HepG2 (cell line): ENCODE results near the gene DSCAM. TPM values are rescaled to one million over a fixed set of nuclear protein-coding genes. Genes with fewer than 3 reads are reported as not detected.

Experiments
- ATAC-seq: fragments of 200-7000 bp; cut with Tn5 transposase; 3 replicates; pipeline ENCODE4 v1.9.1; 2020; ENCODE audit warnings: mild to moderate bottlenecking, moderate library complexity
- BruUV-seq: library from RNA; stranded (reverse); fragments of 400-500 nt; replicated peaks from 2 replicates; lab custom pipeline; 2021; lab: Mats Ljungman, UMichigan
- CTCF ChIA-PET: fragments of 300-600 bp; formaldehyde crosslinking; extraction: SDS; loops from one replicate; lab custom pipeline; 2021; ENCODE audit warnings: low total read pairs, inconsistent platforms, low intra/inter-chr PET ratio; lab: Yijun Ruan, JAX
- POLR2A ChIA-PET: fragments of 350-600 bp; sonication (Branson Sonifier 250); formaldehyde crosslinking; loops from one replicate; lab custom pipeline; 2020; ENCODE audit warnings: antibody characterized with exemption, inconsistent platforms; lab: Yijun Ruan, JAX
- DNase-seq: peaks from one replicate; pipeline ENCODE4 v3.0.0-alpha.2; 2015; ENCODE audit warnings: low spot score
- FAIRE-seq: peaks from 3 replicates; lab custom pipeline; 2011; peaks lifted over from hg19 to GRCh38; lab: Jason Lieb, UNC
- H2AFZ ChIP-seq: one replicate; pipeline ENCODE4 v1.6.1; 2011; ENCODE audit warnings: low read length, inconsistent platforms
- H3K27ac ChIP-seq: fragments of 300-600 bp; 3 replicates; pipeline ENCODE4 v1.8.0; 2011; ENCODE audit warnings: mixed run types, mild to moderate bottlenecking, mixed read lengths, low read length, inconsistent platforms; ENCODE audit not compliant: insufficient read depth; ENCODE audit errors: extremely low read length
- H3K27me3 ChIP-seq, 2 experiments: fragments of 200-600 bp in 1 of 2; 2 replicates in 1 of 2; 3 replicates in 1 of 2; pipeline versions ENCODE4 v1.6.0 to v1.8.0; 2011; ENCODE audit warnings: low read length in 2 of 2, mild to moderate bottlenecking in 2 of 2, moderate library complexity in 2 of 2, inconsistent platforms in 1 of 2; ENCODE audit not compliant: insufficient read depth in 2 of 2, control insufficient read depth in 1 of 2
- H3K36me3 ChIP-seq, 2 experiments: fragments of 200-600 bp in 1 of 2; replicated peaks in 1 of 2; 2 replicates in 1 of 2; 3 replicates in 1 of 2; pipeline versions ENCODE4 v1.5.1 to v1.8.0; 2011; ENCODE audit warnings: low read length in 2 of 2, inconsistent platforms in 1 of 2; ENCODE audit not compliant: insufficient read depth in 2 of 2, control insufficient read depth in 1 of 2
- H3K4me1 ChIP-seq: 2 replicates; pipeline ENCODE4 v1.5.1; 2012; ENCODE audit warnings: low read length, inconsistent platforms; ENCODE audit not compliant: insufficient read depth
- H3K4me2 ChIP-seq: 2 replicates; pipeline ENCODE4 v1.6.0; 2011; ENCODE audit warnings: low read depth, low read length, inconsistent platforms
- H3K4me3 ChIP-seq, 3 experiments: fragments of 200-600 bp in 1 of 3; sonication (generic), shearing (Covaris generic) in 1 of 3; replicated peaks in 1 of 3; 2 replicates each; pipeline ENCODE4 v1.5.1; 2011 to 2016; ENCODE audit warnings: low read length in 3 of 3, inconsistent platforms in 2 of 3, low read depth in 2 of 3, mild to moderate bottlenecking in 2 of 3, control low read depth in 1 of 3, mixed read lengths in 1 of 3; ENCODE audit not compliant: insufficient read depth in 1 of 3
- H3K79me2 ChIP-seq: one replicate; pipeline ENCODE4 v1.6.1; 2011; ENCODE audit warnings: low read length, inconsistent platforms; ENCODE audit not compliant: insufficient read depth
- H3K9ac ChIP-seq: 2 replicates; pipeline ENCODE4 v1.6.0; 2011; ENCODE audit warnings: mild to moderate bottlenecking, low read depth, low read length, inconsistent platforms; ENCODE audit not compliant: insufficient read depth
- H3K9me3 ChIP-seq: 2 replicates; pipeline ENCODE4 v1.5.1; 2012; ENCODE audit warnings: mild to moderate bottlenecking, low read length
- H4K20me1 ChIP-seq: 2 replicates; pipeline ENCODE4 v1.6.0; 2011; ENCODE audit warnings: inconsistent platforms, mild to moderate bottlenecking, low read length, moderate library complexity; ENCODE audit not compliant: insufficient read depth
- ATF5 ChIP-seq: sonication (generic); formaldehyde crosslinking; IDR thresholded peaks from 2 replicates; pipeline ENCODE4 v1.4.0; 2020; ENCODE audit warnings: mild to moderate bottlenecking, low read depth, missing genetic modification reagents
- ATF7 ChIP-seq, 2 experiments: fragments of 450-650 bp in 1 of 2; sonication (generic) in 1 of 2; formaldehyde crosslinking in 1 of 2; IDR thresholded peaks; 2 replicates each; pipeline versions ENCODE4 v1.4.0 to v1.6.1; 2016 to 2020; ENCODE audit warnings: antibody characterized with exemption in 1 of 2, mild to moderate bottlenecking in 1 of 2, missing genetic modification reagents in 1 of 2
- GTF2F1 ChIP-seq: fragments of 150-350 bp; IDR thresholded peaks from 2 replicates; pipeline ENCODE4 v1.6.1; 2014; ENCODE audit warnings: low read length
- HOXA5 ChIP-seq: sonication (generic); formaldehyde crosslinking; IDR thresholded peaks from 2 replicates; pipeline ENCODE4 v1.4.0; 2020; ENCODE audit warnings: missing genetic modification reagents
- JUND ChIP-seq: sonication (generic); formaldehyde crosslinking; IDR thresholded peaks from 2 replicates; pipeline ENCODE4 v1.8.0; 2022; ENCODE audit warnings: mild to moderate bottlenecking, missing genetic modification reagents
- NFKBIZ ChIP-seq: IDR thresholded peaks from 2 replicates; pipeline ENCODE4 v1.6.1; 2018; ENCODE audit warnings: missing genetic modification reagents, missing compliant biosample characterization
- NR2F6 ChIP-seq, 2 experiments: IDR thresholded peaks; 2 replicates each; pipeline ENCODE4 v1.6.1; 2016; ENCODE audit warnings: antibody characterized with exemption in 1 of 2, mild to moderate bottlenecking in 1 of 2
- PCBP1 ChIP-seq: fragments of 200-400 bp; formaldehyde crosslinking; IDR thresholded peaks from 2 replicates; pipeline ENCODE4 v1.6.1; 2017; ENCODE audit warnings: mild to moderate bottlenecking, low read depth, low read length, borderline replicate concordance
- RFXAP ChIP-seq: sonication (generic); formaldehyde crosslinking; IDR thresholded peaks from 2 replicates; pipeline ENCODE4 v1.4.0; 2020; ENCODE audit warnings: missing genetic modification reagents, borderline replicate concordance
- ZFY ChIP-seq: sonication (generic); formaldehyde crosslinking; IDR thresholded peaks from 2 replicates; pipeline ENCODE4 v1.4.0; 2020; ENCODE audit warnings: missing genetic modification reagents
- ZNF276 ChIP-seq: sonication (generic); formaldehyde crosslinking; IDR thresholded peaks from 2 replicates; pipeline ENCODE4 v1.4.0; 2020; ENCODE audit warnings: mild to moderate bottlenecking, low read depth, missing genetic modification reagents
- ZNF549 ChIP-seq: sonication (generic); formaldehyde crosslinking; IDR thresholded peaks from 2 replicates; pipeline ENCODE4 v1.5.0; 2020; ENCODE audit warnings: missing genetic modification reagents
- ZNF766 ChIP-seq: sonication (generic); formaldehyde crosslinking; IDR thresholded peaks from 2 replicates; pipeline ENCODE4 v1.5.0; 2020; ENCODE audit warnings: missing genetic modification reagents, borderline replicate concordance
- WGBS: methylation state at CpG from one replicate; pipeline ENCODE4 v1.1.6; 2017; ENCODE audit warnings: low lambda C conversion rate; 5-methylcytosine and 5-hydroxymethylcytosine counted together
- in situ Hi-C: cut with HindIII; loops from 2 replicates; pipeline ENCODE4 v1.10.0; 2017; ENCODE audit warnings: low pct_unique_long_range_greater_than_20kb; ENCODE audit not compliant: extremely low pct_ligation_motif_present
- intact Hi-C: fragments of 100-400 bp; cut with micrococcal nuclease; formaldehyde crosslinking; loops from one replicate; pipeline ENCODE4 v1.10.0; 2022; ENCODE audit not compliant: unreplicated experiment
- polyA plus RNA-seq, 8 experiments: library from polyadenylated mRNA; depleted of rRNA in 3 of 8; stranded (reverse) in 7 of 8; unstranded in 1 of 8; fragments of >200 nt; fragmentation: Illumina TruSeq in 4 of 8; extraction: Trizol in 4 of 8; gene quantifications; 2 replicates each; pipeline versions ENCODE4 v1.2.1 to v1.2.3, GENCODE V29; 2011 to 2016; ENCODE audit warnings: low read depth in 4 of 8, missing spikeins in 1 of 8, mixed read lengths in 1 of 8; ENCODE audit not compliant: insufficient read depth in 1 of 8
- total RNA-seq, 5 experiments: library from RNA; depleted of rRNA; stranded (reverse); fragments of >200 nt; fragmentation: Illumina TruSeq; extraction: Trizol; gene quantifications; 2 replicates each; pipeline ENCODE4 v1.2.3, GENCODE V29; 2016; ENCODE audit warnings: low read depth in 1 of 5
- TF ChIP-seq, protein P1 (sequence below): sonication (generic); IDR thresholded peaks from 2 replicates; pipeline ENCODE4 v1.6.1; 2016; ENCODE audit warnings: low read depth, borderline replicate concordance
- TF ChIP-seq, protein P2 (sequence below): sonication (generic); formaldehyde crosslinking; IDR thresholded peaks from 2 replicates; pipeline ENCODE4 v1.4.0; 2020; ENCODE audit warnings: mild to moderate bottlenecking, missing genetic modification reagents

Gene DSCAM
- total and polyA plus RNA-seq, 2 of the 13 experiments (the other 11 are each of a cell fraction or from before 2014, with no cell fraction given) = not detected

- TF ChIP-seq NFKBIZ (CRISPR knock-in tag) (no peak), ZNF549 (CRISPR knock-in tag) (no peak)
- TF ChIP-seq, all 625 proteins: peak for 0
Observed at GRCh38 chr21:40553781-40554180, 293.2 kb downstream of the DSCAM start (continued).

DNA sequence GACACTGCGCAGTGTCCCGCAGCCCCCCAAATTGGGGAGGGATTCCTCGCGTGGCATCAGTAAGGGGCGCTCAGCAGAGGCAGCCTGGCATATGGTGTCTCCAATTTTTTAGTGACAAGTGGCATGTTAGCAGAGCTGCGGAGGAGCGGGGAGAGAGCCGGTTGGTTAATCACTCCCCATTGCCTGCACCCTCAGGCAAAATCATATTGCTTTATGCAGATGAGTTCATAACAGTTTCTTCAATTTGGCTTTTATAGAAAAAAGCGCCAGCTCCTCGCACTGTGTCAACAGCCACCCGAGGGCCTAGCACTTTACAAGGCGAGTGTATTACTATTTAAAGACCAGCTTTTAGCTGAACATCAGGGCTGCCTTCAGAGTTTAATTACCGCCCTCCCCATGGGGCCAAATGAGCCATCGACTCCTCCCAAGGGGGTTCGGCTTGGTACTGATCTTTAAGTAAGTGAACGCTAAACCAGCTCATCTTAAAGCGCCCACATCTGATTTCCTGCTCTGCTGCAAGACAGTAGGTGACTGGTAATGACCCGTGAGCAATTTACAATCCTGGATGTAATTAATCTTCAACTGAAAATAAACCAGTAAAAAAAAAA lies 298.9 kb downstream of the DSCAM start:
- ATAC-seq (no peak), FAIRE-seq (no peak), DNase-seq (no peak)
- Histone ChIP-seq H3K36me3 (no peaks in the 10 kb centered on the region), H2AFZ (no peak overlapping the region), H3K27ac (no peak overlapping the region), H4K20me1 (no peaks in the 10 kb centered on the region), H3K4me1 (no peaks in the 10 kb centered on the region), H3K27me3 (no peaks in the 10 kb centered on the region), H3K4me2 (no peak overlapping the region), H3K79me2 (no peaks in the 10 kb centered on the region), H3K4me3 (no peak overlapping the region), H3K9me3 (peaks cover 97% of the 10 kb centered on the region), H3K9ac (no peak overlapping the region)
- ChIA-PET POLR2A (no interaction called here), CTCF (no interaction called here)
- WGBS = 60% methylated on average over 16 of the region's 18 CpGs
- in situ Hi-C loops = no loop called here
- intact Hi-C loops = no loop called here
- BruUV-seq = no TSS peak
- TF ChIP-seq ATF7 (IDR thresholded peaks at IDR 0.05) (no peak), ATF7 (CRISPR knock-in tag; IDR thresholded peaks at IDR 0.05) (no peak), PCBP1 (no peak), ZNF766 (CRISPR knock-in tag) (no peak), ATF5 (CRISPR knock-in tag) (no peak), HOXA5 (no peak), ZNF276 (no peak), ZFY (no peak), GTF2F1 (no peak), NR2F6 (IDR thresholded peaks at IDR 0.05) (no peak), NR2F6 (CRISPR knock-in tag; IDR thresholded peaks at IDR 0.05) (no peak), JUND (CRISPR knock-in tag) (no peak), RFXAP (CRISPR knock-in tag) (no peak)
- TF ChIP-seq, protein P1, sequence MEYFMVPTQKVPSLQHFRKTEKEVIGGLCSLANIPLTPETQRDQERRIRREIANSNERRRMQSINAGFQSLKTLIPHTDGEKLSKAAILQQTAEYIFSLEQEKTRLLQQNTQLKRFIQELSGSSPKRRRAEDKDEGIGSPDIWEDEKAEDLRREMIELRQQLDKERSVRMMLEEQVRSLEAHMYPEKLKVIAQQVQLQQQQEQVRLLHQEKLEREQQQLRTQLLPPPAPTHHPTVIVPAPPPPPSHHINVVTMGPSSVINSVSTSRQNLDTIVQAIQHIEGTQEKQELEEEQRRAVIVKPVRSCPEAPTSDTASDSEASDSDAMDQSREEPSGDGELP = no peak
- TF ChIP-seq, protein P2, sequence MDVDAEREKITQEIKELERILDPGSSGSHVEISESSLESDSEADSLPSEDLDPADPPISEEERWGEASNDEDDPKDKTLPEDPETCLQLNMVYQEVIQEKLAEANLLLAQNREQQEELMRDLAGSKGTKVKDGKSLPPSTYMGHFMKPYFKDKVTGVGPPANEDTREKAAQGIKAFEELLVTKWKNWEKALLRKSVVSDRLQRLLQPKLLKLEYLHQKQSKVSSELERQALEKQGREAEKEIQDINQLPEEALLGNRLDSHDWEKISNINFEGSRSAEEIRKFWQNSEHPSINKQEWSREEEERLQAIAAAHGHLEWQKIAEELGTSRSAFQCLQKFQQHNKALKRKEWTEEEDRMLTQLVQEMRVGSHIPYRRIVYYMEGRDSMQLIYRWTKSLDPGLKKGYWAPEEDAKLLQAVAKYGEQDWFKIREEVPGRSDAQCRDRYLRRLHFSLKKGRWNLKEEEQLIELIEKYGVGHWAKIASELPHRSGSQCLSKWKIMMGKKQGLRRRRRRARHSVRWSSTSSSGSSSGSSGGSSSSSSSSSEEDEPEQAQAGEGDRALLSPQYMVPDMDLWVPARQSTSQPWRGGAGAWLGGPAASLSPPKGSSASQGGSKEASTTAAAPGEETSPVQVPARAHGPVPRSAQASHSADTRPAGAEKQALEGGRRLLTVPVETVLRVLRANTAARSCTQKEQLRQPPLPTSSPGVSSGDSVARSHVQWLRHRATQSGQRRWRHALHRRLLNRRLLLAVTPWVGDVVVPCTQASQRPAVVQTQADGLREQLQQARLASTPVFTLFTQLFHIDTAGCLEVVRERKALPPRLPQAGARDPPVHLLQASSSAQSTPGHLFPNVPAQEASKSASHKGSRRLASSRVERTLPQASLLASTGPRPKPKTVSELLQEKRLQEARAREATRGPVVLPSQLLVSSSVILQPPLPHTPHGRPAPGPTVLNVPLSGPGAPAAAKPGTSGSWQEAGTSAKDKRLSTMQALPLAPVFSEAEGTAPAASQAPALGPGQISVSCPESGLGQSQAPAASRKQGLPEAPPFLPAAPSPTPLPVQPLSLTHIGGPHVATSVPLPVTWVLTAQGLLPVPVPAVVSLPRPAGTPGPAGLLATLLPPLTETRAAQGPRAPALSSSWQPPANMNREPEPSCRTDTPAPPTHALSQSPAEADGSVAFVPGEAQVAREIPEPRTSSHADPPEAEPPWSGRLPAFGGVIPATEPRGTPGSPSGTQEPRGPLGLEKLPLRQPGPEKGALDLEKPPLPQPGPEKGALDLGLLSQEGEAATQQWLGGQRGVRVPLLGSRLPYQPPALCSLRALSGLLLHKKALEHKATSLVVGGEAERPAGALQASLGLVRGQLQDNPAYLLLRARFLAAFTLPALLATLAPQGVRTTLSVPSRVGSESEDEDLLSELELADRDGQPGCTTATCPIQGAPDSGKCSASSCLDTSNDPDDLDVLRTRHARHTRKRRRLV (CRISPR knock-in tag) = no peak
